Heart left ventricle (tissue), 16 donors: ENCODE data around the gene ZNF565. TPM values are rescaled to one million over a fixed set of nuclear protein-coding genes. Genes with fewer than 3 reads are reported as not detected.

Source experiments
- ATAC-seq, 4 donors: fragments of 200-7000 bp; cut with Tn5 transposase; one replicate each; pipeline ENCODE4 v1.9.1; 2020 to 2022; ENCODE audit warnings: moderate library complexity in 4 of 4, mild to moderate bottlenecking in 3 of 4, moderate number of reproducible peaks in 1 of 4
- DNase-seq, 5 donors: peaks; one replicate each; pipeline ENCODE4 v3.0.0-alpha.2; 2020
- H3K27ac ChIP-seq, 12 donors: fragments of 200-600 bp; sonication (generic) in 4 of 12; one replicate each; pipeline versions ENCODE4 v1.5.0 to v1.8.0; 2016 to 2022; ENCODE audit warnings: mild to moderate bottlenecking in 2 of 12
- H3K27me3 ChIP-seq, 9 donors: fragments of 200-600 bp; sonication (generic) in 2 of 9; one replicate each; pipeline versions ENCODE4 v1.5.1 to v1.8.0; 2016 to 2022; ENCODE audit warnings: mild to moderate bottlenecking in 3 of 9
- H3K36me3 ChIP-seq, 9 donors: fragments of 200-600 bp; sonication (generic) in 2 of 9; one replicate each; pipeline versions ENCODE4 v1.5.0 to v1.8.0; 2018 to 2022; ENCODE audit warnings: mild to moderate bottlenecking in 2 of 9
- H3K4me1 ChIP-seq, 12 donors: fragments of 200-600 bp; sonication (generic) in 4 of 12; one replicate each; pipeline versions ENCODE4 v1.5.0 to v1.8.0; 2016 to 2022; ENCODE audit warnings: mild to moderate bottlenecking in 3 of 12
- H3K4me3 ChIP-seq, 12 donors: fragments of 200-600 bp; sonication (generic) in 4 of 12; one replicate each; pipeline versions ENCODE4 v1.5.0 to v1.8.0; 2017 to 2022; ENCODE audit warnings: mild to moderate bottlenecking in 9 of 12, moderate library complexity in 4 of 12
- H3K9me3 ChIP-seq, 12 donors: fragments of 200-600 bp; sonication (generic) in 4 of 12; one replicate each; pipeline versions ENCODE4 v1.5.0 to v1.8.0; 2016 to 2022; ENCODE audit warnings: mild to moderate bottlenecking in 1 of 12
- CTCF ChIP-seq, 12 donors: fragments of 200-600 bp; sonication (generic) in 4 of 12; IDR thresholded peaks; one replicate each; pipeline versions ENCODE4 v1.5.0 to v1.8.0; 2018 to 2022; ENCODE audit warnings: antibody characterized with exemption in 12 of 12, mild to moderate bottlenecking in 5 of 12
- POLR2A ChIP-seq, 2 donors: fragments of 450-650 bp; IDR thresholded peaks; one replicate each; pipeline ENCODE4 v1.6.1; 2017; ENCODE audit warnings: antibody characterized with exemption in 2 of 2, mild to moderate bottlenecking in 2 of 2, moderate library complexity in 2 of 2
- WGBS, 4 donors: extraction: QIAGEN DNeasy Blood & Tissue Kit in 2 of 4; methylation state at CpG; one replicate each; pipeline versions ENCODE4 v1.1.5 to v1.1.7; 2013 to 2018; 5-methylcytosine and 5-hydroxymethylcytosine counted together
- intact Hi-C, 10 donors: fragments of 100-400 bp; cut with DNase I; formaldehyde crosslinking; loops; one replicate each; pipeline versions ENCODE4 v1.11.1 to v1.14.2; 2022
- polyA plus RNA-seq, 2 donors: library from polyadenylated mRNA; stranded (reverse); fragments of 200-250 nt; gene quantifications; one replicate each; pipeline ENCODE4 v1.2.3, GENCODE V29; 2013
- total RNA-seq, 9 donors: library from RNA; depleted of rRNA in 2 of 9; stranded (reverse); fragments of >200 nt in 2 of 9; fragmentation: NEBNext Ultra II Directional in 3 of 9; extraction: Animal tissue kit (Norgen Biotek cat#: 25700) in 3 of 9; gene quantifications; one replicate each; pipeline versions ENCODE4 v1.1.0 to v1.2.4, GENCODE V29; 2016 to 2023
- donor health status: ischemic (EF 13 %, LVEDD 7.1; RV severe dilation, severe dysfunction).
- donor health status: healthy with polysubstance abuse.
- donor health status: DM: no; HTN: yes; CAD: no.
- donor health status: DM: no; HTN: no; CAD: no.
- donor health status: ischemic (EF 25% LVEDD 6.9; RV normal size, moderate dysfunction).
- donor health status: ischemic (EF 25% LVEDD 5.7; RV mildly dilated, moderate dysfunction).
- donor health status: healthy.
- donor health status: DM: yes; HTN: yes; CAD: no.
- donor health status: ischemic (EF 35%, LVEDD 5.7; RV mildly dilated, moderate dysfunction).
- donor health status: nonischemic (EF 11% LVEDD 7.7; RV severe dilation, severe dysfunction).
- donor health status: DM: yes; HTN: yes; CAD: no.
- donor health status: PGD.
- donor health status: ischemic (EF 29% LVEDD 5.4; RV normal size, mild dysfunction).
- donor health status: nonischemic (EF 23%, LVEDD 6.1; RV moderate dilation, normal function).

Gene ZNF565
- total and polyA plus RNA-seq, 11 donors = 2.3 to 4.3 (median 3.0) TPM

- WGBS, 4 donors = 52 to 64% (median 59%) methylated on average over 4 to 5 of the region's 5 CpGs
- H3K36me3 ChIP-seq = peaks cover 9 to 55% (median 52%) of the 10 kb centered on the region in 9 donors
- H3K27ac ChIP-seq = peak overlapping the region; percentile 97 to 100 (median 99)
- TF ChIP-seq POLR2A (IDR thresholded peaks at IDR 0.05) (no peak), CTCF (IDR thresholded peaks at IDR 0.05) (no peak)
- intact Hi-C loops = no loop called here
- H3K27me3 ChIP-seq = no peaks in the 10 kb centered on the region
- ATAC-seq (peak in 1 of 4 donors; percentile 0), DNase-seq (peak in 1 of 5 donors; percentile 49)
- H3K4me1 ChIP-seq = peaks cover 0 to 41% (median 23%) of the 10 kb centered on the region in 12 donors
- peak overlapping the region in 9 of 12 donors; percentile 72 to 94 (median 82) for H3K4me3 ChIP-seq
- H3K9me3 ChIP-seq = no peaks in the 10 kb centered on the region
Measured at GRCh38 chr19:36150586-36150985, 63.9 kb downstream of the ZNF565 start.

GRCh38 chr19:36149673-36150406 is 64.6 kb downstream of the ZNF565 start:
- TF ChIP-seq POLR2A (IDR thresholded peaks at IDR 0.05) (no peak), CTCF (IDR thresholded peaks at IDR 0.05) (no peak)
- Histone ChIP-seq H3K27ac (peak overlapping the region in 8 of 12 donors; percentile 15 to 100 (median 99)), H3K4me1 (peaks cover 0 to 41% (median 23%) of the 10 kb centered on the region in 12 donors), H3K9me3 (no peaks in the 10 kb centered on the region), H3K4me3 (no peak overlapping the region), H3K27me3 (no peaks in the 10 kb centered on the region), H3K36me3 (peaks cover 9 to 63% (median 60%) of the 10 kb centered on the region in 9 donors)
- ATAC-seq (peak in 1 of 4 donors; percentile 4), DNase-seq (peak in 2 of 5 donors; percentile 36 to 62)
- whole genome bisulfite sequencing, 4 donors = 57 to 62% (median 59%) methylated on average over 11 to 13 of the region's 13 CpGs
- intact Hi-C loops = loop anchor here in 1 of 10 donors (10.0 kb wide), 1 partner anchor 395 kb away; the partner anchor contains the start of genes HSPB6 and PROSER3

- Histone ChIP-seq H3K36me3 (peaks cover 9 to 79% (median 78%) of the 10 kb centered on the region in 9 donors), H3K4me1 (peaks cover 0 to 22% (median 9%) of the 10 kb centered on the region in 12 donors), H3K27ac (no peak overlapping the region), H3K4me3 (no peak overlapping the region), H3K9me3 (no peaks in the 10 kb centered on the region), H3K27me3 (no peaks in the 10 kb centered on the region)
- ATAC-seq (no peak), DNase-seq (no peak)
- TF ChIP-seq CTCF (IDR thresholded peaks at IDR 0.05) (no peak), POLR2A (IDR thresholded peaks at IDR 0.05) (no peak)
- WGBS, 4 donors = 96 to 97% (median 96%) methylated on average over 6 of the region's 6 CpGs
- intact Hi-C loops = loop anchor here in 1 of 10 donors (10.0 kb wide), 1 partner anchor 390 kb away; the partner anchor contains the start of genes HSPB6 and PROSER3
Measured at GRCh38 chr19:36144624-36145023, 69.8 kb downstream of the ZNF565 start.

GRCh38 chr19:36142496-36142895 is 72.0 kb downstream of the ZNF565 start:
- H3K27ac ChIP-seq = no peak overlapping the region
- H3K36me3 ChIP-seq = peaks cover 7 to 58% (median 57%) of the 10 kb centered on the region in 9 donors
- WGBS, 4 donors = 85 to 93% (median 90%) methylated on average over 9 of the region's 9 CpGs
- DNase-seq (no peak), ATAC-seq (no peak)
- intact Hi-C loops = loop anchor here in 1 of 10 donors (10.0 kb wide), 1 partner anchor 388 kb away; the partner anchor contains the start of genes HSPB6 and PROSER3
- H3K9me3 ChIP-seq = no peaks in the 10 kb centered on the region
- no peaks in the 10 kb centered on the region for H3K27me3 ChIP-seq
- no peak for TF ChIP-seq CTCF (IDR thresholded peaks at IDR 0.05)
- no peak for TF ChIP-seq POLR2A (IDR thresholded peaks at IDR 0.05)
- peaks cover 0 to 16% (median 12%) of the 10 kb centered on the region in 12 donors for H3K4me1 ChIP-seq
- H3K4me3 ChIP-seq = no peak overlapping the region
